CD4-positive, alpha-beta T cell treated with Interleukin-1 beta for 1 hour (primary cell): ENCODE measurements around the gene SH3RF3.

Experiments used
- DNase-seq, 2 donors: peaks; one replicate each; pipeline ENCODE4 v3.0.0-alpha.2; 2020 to 2022

The SH3RF3 gene

DNA sequence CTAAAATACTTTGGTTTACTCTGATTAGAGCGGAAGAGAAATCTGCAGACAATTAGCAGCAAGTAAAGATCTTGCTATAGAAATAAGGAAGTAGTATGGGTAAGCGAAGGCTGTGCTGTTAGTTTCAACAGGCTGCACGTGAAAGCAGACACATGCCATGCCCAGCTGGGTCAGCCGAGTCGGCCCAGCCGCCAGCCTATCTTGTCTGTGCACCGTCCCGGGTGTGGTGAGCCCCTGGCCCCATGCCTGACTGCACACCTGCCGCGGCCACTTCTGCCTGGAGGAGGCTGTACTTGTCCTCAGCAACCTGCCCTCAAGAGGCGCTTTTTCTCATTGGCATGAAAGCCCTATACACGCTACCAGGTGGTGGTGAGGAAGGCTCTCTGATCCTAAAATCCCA lies 299.3 kb downstream of the SH3RF3 start:
- no peak for DNase-seq

DNA sequence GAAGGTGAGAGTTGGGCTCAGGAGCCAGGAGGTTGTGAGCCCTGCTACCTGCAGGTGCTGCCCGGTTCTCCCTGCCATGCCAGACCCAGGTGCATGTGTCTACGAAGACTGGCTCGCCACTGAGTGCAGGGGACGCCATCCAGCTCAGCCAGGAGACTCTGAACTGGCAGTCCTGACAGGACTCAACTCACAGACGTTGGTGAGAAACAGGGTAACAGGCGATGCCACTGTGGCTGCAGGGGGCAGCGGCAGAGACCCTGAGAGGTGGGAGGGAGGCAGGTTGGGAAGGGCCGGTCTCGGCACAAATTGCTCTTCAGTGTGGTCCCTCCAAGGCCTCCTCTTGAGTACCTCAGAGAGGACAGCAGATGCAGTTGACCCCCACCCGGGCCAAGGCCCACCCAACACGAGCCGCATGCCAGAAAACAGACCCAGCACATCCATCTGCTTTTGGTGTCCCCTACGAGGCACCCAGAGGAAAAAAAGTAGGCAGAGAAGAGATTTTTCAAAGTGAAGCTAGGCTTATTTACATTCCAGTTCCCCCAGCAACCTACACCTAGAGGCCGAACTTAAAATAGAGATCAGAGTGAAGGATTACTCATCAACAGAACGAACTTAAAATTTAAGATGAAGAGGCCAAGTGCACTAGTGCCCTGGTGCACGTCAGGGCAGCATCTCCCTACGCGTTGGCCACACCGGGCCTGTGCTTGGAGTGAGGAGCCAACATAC lies 300.0 kb downstream of the SH3RF3 start:
- no peak for DNase-seq

DNA sequence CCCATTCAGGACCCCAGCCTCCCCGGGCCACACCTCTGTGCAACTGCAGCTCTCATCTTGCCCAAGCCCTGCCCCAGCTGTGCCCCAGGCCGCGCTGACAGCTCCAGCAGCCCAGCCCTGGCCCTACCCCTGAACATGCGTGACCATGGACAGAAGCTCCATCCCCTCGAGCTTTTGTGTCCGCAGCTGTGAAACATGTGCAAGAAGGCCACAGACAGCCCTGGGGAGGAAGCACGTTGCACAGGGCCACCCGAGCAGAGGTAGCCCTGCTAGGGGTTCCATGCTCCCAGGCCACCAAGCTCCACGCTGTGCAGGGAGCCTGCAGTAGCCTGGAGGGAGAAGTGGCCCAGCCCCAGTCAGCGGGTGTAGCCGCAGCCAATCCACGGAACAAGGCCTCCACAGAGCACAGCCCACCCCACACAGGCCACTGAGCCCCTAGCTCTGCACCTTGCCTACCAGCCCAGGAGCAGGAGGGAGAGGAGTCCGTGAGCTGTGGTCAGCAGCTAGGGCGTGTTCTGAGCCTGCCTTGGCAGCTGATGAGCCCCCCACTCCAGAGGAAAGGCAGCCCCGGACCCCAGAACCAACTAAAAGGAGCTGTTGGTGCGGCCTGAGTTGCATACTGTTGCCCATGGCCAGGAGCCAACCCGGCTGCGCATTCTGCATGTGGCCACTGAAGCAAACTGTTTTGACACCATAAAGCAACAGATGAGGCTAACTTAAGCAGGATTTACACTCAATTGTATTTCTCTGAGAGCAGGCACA lies 300.7 kb downstream of the SH3RF3 start:
- DNase-seq = no peak

DNA sequence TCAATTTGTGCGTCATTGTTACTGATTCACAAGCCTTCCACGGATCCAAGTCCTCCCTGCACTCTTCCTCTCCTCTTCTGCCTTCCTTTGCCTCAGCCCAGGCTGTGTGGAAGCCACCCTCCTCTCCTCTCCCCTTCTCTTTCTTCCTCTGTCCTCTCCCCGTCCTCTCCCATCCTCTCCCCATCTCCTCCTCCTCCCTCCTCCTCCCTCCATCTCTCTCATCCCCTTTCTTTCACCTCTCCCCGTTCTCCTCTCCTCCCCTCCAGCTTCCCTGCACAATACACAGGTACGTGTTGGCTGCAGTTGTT lies 301.3 kb downstream of the SH3RF3 start:
- no peak for DNase-seq

DNA sequence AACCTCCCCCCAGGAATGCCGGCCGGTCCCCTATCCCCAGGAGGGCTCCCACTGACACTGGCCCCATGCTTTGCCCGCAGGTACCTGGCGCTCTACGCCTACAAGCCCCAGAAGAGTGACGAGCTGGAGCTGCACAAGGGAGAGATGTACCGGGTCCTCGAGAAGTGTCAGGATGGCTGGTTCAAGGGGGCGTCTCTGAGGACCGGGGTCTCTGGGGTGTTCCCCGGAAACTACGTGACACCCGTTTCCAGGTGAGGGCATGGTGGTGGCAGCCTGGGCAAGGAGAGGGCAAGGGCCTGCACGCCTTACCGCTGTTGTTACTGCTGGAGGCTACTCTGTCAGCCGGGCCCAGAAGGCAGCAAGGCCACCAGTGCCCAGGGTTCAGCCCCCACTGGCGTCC lies 303.4 kb downstream of the SH3RF3 start:
- DNase-seq = no peak

DNA sequence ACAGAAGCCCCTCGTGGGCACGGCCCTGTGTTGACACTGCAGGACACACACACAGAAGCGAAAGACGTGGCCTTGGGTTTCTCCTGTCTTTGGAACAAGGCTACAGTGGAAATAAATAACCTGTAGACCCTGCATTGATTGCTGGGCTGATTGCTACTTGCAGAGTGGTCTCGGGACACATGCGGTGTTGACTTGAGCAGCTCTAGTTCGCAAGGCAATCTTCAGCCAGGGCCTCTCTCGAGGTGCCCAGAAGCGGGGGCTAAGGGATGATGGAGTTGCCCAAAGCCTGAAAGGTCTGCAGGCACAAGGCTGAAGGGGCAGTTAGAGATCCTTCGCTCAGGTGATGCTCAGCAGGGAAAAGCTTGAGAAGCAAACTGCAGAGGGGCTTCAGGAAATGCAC lies 304.5 kb downstream of the SH3RF3 start:
- no peak for DNase-seq

DNA sequence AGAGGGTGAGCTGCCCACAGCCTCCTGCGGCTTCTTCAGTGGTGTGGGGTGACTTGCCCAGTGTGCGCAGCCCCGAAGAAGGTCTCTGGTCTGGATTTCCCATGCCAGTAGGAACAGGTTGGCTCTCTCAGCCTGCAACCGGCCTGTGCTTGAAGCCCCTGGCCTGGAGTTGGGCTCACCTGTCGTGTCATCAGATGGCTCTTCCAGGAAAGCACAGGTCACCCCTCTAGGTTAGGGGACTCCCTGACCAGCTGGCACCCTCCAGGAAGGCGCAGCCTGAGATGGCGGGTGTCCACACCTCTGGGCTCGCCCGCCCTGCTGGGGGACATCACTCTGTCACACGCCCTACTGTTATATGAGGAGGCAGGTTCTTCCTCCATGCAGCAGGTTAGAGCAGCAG lies 304.9 kb downstream of the SH3RF3 start:
- DNase-seq = no peak

DNA sequence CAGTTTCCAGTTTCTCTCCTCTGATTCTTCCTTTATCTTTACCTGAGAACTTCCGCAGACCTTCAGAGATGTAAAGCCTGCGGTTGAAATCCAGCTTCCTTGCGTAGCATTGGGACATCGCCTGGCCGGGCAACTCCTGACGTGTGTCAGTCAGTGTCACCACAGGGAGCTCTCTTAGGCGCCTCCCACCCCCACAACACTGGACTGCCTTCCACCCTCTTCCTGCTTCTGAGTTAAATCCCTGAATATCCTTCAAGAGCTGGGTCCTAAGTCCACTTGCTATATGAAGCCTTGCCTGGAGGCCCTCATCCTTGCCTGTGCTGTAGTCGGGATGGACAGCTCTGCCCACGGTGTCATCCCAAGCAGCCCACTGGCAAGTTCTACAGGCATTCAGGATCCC lies 305.3 kb downstream of the SH3RF3 start:
- no peak for DNase-seq

DNA sequence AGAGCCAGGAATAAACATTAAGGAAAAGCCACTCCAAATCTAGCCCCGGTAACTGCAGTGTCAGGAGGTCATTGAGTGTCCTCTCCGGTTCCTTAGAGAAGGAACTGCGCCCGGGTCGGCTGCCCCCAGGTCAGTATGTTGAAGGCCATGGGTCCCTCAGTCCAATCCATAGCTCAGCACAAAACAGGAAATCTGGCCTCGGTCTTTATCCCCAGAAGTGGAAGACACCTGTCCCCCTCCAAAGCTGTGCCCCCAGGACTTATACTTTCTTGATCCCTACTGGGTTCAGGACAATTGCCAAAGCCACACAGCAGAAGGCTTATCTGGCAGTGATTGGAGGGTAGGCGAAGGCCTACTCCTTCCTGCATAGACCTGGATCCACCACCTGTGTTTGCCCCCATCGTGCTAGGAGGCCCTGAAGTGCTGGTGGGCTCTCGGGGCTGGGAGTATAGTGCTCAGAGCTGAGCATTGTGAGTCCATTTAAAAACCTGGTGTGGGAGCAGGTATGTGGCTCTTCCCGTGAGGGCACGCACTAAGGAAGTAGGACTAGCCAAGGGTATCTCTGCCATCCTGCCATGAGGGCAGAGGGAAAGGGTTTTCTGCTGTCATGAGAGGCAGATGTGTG lies 306.2 kb downstream of the SH3RF3 start:
- no peak for DNase-seq

DNA sequence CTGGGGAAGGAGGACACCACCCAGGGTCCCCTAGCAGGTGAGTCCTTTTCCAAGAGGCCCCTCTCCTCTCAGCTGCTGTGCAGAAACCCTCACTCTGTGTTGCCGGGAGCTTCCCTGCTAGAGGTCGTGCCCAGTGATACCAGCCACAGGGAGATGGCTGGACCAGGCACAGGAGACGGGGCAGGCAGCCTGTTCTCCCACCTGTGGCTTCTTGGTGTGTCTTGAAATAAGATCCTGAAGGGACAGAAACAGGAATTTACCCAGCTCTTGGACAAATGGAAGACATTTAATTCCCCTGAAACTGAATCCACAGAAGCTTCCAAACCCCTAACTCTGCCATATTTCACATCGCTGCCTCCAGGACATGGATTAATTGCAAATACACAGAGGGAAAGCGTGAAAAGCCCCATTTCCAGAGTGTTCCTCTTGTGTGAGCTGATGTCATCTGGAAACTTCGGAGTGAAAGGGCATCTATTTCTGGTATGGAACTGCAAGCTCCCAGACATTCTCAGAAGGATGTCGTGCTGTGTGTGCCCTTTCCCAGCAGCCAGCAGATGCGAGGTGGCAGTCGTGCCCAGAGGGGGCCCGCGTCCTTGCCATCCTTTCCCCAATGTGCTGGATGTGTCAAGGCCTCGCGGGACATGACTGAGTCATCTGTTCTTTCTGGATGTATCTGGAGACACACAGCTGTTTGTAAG lies 307.0 kb downstream of the SH3RF3 start:
- DNase-seq = no peak

DNA sequence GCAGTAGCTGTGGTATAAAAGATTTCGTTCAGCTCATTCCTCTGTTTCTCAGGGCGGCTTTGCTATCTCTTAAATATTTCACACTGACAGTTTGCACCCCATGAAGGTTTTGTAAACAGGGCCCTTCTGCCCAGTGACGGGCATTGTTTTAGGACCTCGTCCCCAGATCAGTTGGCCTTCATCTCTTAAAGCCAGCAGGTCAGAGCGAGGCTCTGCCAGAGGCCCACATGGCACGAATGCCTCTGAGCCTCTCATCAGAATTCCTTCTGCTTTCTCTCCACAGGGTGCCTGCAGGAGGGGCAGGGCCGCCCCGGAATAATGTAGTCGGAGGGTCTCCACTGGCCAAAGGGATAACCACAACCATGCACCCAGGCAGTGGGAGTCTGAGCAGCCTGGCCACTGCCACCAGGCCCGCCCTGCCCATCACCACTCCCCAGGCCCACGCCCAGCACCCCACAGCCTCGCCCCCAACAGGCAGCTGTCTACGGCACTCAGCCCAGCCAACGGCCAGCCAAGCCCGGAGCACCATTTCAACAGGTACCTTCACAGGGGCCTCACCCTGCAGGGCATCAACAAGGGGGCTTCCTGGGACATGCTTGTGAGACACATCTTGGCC lies 307.7 kb downstream of the SH3RF3 start:
- DNase-seq = no peak

DNA sequence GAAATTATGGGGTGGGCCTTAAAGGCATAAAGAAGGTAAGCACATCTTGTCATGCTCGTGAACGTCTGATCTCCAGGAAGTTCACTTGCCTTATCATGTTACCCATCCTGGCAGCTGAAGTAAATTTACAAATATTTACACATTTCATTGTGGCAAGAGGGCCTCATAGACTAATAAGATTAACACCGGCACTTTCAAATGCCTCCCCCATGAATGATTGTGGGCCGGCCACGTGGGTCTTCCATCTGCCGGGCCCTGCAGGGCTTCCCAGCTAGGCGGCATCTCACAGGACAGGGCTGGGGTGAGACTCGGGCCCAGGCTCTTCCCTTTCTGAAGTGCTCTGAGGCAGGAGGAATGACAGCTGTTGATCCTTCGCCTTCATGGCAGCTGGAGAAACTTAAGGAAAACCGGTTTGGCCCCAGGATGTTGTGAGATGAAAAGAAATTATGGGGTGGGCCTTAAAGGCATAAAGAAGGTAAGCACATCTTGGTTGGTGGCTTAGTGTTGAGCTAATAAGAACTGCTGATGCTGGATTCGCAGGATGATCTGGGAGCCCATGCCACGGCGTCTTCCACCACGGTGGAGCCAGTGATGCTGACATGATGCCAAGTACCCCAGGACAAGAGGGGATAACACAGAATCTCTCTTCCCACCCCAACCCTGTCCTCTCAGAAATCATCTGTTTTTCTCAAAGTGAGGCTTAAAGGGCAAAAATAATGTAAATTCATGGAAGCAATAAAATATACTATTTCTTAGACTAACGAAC lies 308.5 kb downstream of the SH3RF3 start:
- DNase-seq = no peak

DNA sequence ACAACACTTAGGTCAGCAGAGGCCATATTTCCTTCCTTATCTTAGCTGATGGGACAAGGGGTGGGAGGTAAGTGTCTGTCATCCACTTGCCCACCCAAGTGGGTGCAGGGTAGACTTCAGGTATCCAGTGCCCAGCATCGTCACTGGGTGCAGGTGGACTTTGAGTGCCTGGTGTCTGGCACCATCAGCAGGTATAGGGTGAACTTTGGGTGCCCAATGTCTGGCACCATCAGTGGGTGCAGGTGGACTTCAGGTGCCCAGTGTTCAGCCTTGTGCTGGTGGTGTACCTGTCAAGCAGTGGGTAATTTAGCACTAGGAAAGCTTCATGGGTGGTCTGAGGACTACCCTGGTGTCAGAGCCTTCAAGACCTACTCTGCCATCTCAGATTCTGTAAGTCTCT lies 309.1 kb downstream of the SH3RF3 start:
- no peak for DNase-seq

DNA sequence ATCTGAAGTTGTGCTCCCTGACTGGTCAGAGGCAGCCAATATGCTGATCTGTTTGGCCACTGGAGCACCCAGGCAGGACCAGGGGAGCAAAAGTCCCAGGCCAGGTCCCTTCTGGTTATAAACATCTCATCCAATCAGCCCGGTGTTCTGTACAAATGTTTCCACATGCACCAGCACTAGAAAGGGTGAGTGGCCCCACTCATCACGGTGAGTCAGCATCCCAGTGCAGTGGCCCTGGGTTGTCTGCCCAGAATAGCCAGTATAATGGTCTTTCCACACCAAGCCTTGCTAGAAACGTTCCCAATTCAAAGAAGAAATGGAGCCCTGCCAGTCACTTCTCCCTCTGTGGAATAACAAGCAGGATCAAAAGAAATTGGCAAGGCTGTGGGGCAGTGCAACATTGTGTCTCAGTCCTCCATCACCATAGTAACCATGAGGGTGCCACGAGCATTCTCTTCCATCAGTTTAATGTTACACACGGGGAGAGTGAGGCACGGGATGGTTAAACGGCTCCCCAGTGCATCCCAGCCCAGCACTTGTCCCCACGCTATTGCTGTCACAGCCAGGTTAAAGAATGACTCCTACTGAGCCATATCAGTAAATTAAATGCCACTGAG lies 309.9 kb downstream of the SH3RF3 start:
- no peak for DNase-seq

DNA sequence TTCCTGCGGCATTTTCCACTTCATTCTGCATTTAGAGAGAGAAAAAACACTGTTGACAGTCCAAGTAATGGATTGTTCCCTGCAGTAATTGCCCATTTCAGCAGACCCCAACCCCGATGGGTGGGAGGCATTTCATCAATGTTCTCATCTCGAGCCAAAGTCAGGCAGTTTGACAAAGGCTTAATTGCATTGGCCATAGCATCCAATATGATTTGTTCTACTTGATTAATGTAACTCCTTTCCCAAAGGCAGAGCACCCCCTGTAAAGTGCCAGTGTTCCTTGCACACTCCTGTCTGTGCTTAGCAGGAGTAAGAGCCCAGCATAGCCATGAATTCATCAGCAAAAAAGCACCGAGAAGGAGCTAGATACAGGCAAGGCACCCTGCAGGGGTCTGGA lies 310.4 kb downstream of the SH3RF3 start:
- DNase-seq = no peak

DNA sequence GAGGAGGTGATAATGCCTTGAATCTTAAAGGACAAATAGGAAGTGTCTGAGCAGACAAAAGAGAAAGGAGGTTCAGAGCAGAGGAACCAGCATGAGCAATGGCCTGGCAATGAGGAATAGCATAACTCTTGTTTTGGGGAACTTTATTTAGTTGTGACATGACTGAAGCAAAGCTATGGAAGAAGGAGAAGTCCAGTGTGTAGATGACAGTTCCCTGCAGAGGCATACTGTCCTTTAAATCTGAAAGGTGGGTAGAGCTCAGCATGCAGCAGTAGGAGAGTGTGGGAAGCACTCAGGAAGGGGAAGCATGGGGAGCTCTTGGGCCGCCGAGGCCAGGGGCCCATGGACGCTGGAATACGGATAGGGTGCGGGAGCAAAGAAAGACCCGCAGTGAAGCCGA lies 311.0 kb downstream of the SH3RF3 start:
- DNase-seq = no peak

DNA sequence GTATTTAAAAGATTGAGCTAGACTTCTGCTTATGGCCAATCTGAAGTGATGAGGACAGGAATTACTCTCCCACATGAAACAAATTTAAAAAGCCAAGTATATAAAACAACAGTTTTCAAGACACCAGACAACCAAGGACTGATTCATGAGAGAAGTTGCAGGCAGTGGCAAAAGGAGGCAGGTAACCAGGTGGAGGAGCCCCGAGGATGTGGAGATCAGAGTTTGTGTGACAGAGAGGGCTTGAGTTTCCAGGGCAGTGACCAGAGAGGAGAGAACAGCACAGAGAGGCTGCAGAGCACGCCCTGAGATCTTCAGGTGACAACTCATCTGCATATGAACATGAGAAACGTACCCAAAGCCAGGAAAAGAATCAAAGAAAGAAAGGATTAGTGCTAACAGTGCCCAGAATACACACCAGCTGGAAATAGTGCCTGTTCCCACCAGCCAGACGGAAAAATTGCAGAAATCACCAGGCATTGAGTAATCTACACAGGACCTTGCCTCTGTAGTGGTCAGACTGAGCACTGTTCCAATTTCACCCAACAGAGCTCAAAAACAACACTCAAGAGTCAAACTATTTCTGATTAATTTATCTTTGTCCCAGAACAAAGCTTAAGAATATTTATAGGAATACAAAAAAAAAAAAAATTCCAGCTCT lies 311.6 kb downstream of the SH3RF3 start:
- DNase-seq = no peak

DNA sequence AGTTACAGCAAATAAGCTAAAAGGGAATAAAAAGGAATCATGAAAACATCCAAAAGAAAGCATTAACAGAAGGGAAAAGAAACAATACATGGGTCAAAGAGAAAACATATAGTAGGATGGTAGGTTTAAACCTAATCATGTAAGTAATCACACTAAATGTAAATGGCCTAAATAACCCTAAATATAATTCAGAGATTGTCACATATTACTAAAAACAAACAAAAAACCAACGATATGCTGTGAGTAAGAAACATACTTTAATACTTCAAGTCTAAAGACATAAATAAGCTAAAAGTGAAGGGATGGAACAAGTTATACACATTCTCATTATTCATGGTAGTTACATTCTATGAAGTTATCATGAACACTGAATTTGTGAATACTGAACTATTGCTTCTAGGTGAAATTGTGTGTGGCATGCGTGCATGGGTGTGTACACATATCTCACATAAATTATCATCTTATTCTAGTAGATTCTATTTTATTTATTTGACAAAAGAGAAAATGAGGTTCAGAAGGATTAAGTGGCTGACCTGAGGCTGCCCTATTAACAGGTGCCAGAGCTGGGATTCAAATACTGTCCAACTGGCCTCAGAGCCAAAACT lies 313.8 kb downstream of the SH3RF3 start:
- DNase-seq = no peak

DNA sequence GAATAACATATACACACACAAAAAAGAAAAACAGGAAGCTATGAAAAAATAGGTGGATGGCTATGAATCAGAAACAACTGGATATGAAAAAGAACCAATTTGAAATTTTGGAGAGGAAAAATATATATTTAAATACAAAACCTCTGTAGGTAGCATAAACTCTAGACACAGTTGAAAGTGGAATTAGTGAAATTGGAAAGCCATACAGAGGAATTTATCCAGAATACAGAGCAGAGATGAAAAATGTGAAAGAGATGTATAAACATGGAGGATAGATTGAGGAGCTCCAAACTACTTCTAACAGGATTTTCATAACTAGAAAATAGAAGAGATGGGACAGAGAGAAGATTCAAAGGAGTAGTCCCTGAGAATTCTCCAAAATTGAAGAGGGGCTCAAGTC lies 315.9 kb downstream of the SH3RF3 start:
- no peak for DNase-seq

DNA sequence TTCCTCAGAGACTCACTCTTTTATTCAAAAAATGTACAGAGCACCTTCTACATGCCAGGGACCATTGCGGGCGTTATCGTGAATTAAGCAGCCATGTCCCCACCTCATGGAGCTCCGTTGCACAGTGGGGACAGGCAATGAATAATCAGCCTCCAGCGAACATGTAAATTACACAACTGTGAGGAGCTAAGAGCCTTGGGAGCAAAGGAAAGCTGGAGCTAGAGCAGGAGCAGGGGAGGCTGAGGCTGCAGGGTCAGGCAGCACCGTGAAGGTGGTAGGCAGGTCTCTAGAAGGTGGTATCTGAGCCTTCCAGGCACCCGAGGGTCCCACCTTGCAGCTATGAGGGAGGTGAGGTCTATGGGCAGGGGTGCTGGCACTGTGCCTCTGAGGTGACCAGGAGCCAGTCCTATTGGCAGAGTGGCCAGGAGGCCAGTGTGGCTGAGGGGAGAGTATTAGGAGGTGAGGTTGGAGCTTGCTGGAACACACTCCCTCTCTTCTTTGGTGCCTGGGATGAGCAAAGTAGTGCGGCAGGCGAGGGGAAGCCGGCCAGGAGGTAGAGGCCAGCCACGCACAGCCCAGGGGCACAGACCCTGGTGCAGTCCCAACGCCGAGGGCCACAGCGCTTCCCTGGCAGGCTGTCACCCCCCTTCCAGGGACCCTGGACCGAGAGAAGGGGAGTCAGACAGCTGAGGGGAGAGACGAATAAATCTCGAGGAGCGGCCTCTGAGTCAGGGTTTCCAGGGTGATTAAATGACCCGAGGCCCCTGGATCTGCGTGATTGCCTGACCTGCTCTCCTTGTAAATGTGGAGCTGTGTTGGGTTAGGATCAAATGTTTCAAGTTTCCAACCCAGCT lies 317.5 kb downstream of the SH3RF3 start:
- no peak for DNase-seq
